Stimulated activated CD8-positive, alpha-beta memory T cell treated with anti-CD3 and anti-CD28 coated beads, Interleukin-4, amount 100 ng/mL, for 24 hours (primary cell): ENCODE results near the gene RASGRP2.

Experiments used
- DNase-seq: peaks from one replicate; pipeline ENCODE4 v3.0.0-alpha.2; 2020; ENCODE audit warnings: low read depth

RASGRP2 gene

GRCh38 chr11:64755681-64756361 is 11.9 kb upstream of the RASGRP2 start:
- no peak for DNase-seq

- no peak for DNase-seq
Observed at GRCh38 chr11:64754919-64755662, 11.1 kb upstream of the RASGRP2 start.

- DNase-seq = no peak
Observed at GRCh38 chr11:64754124-64754918, 10.4 kb upstream of the RASGRP2 start.

GRCh38 chr11:64753380-64754123 is 9.6 kb upstream of the RASGRP2 start:
- no peak for DNase-seq

GRCh38 chr11:64753019-64753379 is 9.1 kb upstream of the RASGRP2 start:
- no peak for DNase-seq

- no peak for DNase-seq
Observed at GRCh38 chr11:64752175-64752970, 8.4 kb upstream of the RASGRP2 start.

- DNase-seq = no peak
Observed at GRCh38 chr11:64751580-64751979, 7.6 kb upstream of the RASGRP2 start.

GRCh38 chr11:64751136-64751535 is 7.2 kb upstream of the RASGRP2 start:
- DNase-seq = no peak

- no peak for DNase-seq
Observed at GRCh38 chr11:64750361-64751054, 6.6 kb upstream of the RASGRP2 start.

GRCh38 chr11:64747961-64748665 is 4.2 kb upstream of the RASGRP2 start:
- no peak for DNase-seq

GRCh38 chr11:64746486-64746885 is 2.5 kb upstream of the RASGRP2 start:
- DNase-seq = no peak

GRCh38 chr11:64745521-64746328 is 1.8 kb upstream of the RASGRP2 start:
- DNase-seq = peak; percentile 57

- DNase-seq = peak; percentile 45
Observed at GRCh38 chr11:64745189-64745520, 1.2 kb upstream of the RASGRP2 start.

GRCh38 chr11:64744544-64745188 is 724 bp upstream of the RASGRP2 start:
- no peak for DNase-seq

- DNase-seq = peak; percentile 65
Observed at GRCh38 chr11:64742889-64743590, 902 bp downstream of the RASGRP2 start.

- DNase-seq = no peak
Observed at GRCh38 chr11:64742087-64742888, 1.7 kb downstream of the RASGRP2 start.

- DNase-seq = no peak
Observed at GRCh38 chr11:64741375-64742086, 2.4 kb downstream of the RASGRP2 start.
